ENCODE results near the gene TRIM71. TPM values are rescaled to one million over a fixed set of nuclear protein-coding genes. Genes with fewer than 3 reads are reported as not detected.

TRIM71 gene
- total RNA-seq, 4 donors from 2014 or later = not detected

DNA sequence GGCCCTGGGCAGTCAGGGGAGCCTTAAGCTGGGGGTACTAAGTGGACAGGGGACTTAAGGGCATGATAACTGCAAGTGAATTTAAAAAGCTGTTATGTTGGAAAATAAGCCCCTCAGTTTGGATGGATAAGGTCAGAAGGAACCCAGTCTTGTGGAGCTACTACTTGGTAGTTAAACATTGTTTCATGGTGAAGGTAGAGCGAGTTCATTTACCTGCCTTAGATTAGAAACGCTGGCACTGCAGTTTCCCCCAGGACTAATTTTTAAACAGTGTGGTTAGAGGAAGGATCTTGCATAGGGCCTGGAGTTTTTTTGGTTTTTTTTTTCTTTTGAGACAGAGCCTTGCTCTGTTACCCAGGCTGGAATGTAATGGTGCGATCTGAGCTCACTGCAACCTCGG is 31.2 kb downstream of the TRIM71 start:
- TF ChIP-seq, protein P1, sequence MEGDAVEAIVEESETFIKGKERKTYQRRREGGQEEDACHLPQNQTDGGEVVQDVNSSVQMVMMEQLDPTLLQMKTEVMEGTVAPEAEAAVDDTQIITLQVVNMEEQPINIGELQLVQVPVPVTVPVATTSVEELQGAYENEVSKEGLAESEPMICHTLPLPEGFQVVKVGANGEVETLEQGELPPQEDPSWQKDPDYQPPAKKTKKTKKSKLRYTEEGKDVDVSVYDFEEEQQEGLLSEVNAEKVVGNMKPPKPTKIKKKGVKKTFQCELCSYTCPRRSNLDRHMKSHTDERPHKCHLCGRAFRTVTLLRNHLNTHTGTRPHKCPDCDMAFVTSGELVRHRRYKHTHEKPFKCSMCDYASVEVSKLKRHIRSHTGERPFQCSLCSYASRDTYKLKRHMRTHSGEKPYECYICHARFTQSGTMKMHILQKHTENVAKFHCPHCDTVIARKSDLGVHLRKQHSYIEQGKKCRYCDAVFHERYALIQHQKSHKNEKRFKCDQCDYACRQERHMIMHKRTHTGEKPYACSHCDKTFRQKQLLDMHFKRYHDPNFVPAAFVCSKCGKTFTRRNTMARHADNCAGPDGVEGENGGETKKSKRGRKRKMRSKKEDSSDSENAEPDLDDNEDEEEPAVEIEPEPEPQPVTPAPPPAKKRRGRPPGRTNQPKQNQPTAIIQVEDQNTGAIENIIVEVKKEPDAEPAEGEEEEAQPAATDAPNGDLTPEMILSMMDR (IDR thresholded peaks at IDR 0.05) = no peak
- TF ChIP-seq EP300 (IDR thresholded peaks at IDR 0.05; ENCODE audit: low read depth) (no peak), POLR2A (IDR thresholded peaks at IDR 0.05) (no peak), POLR2AphosphoS5 (IDR thresholded peaks at IDR 0.05) (no peak)
- Histone ChIP-seq H3K9me3 (no peaks in the 10 kb centered on the region), H3K36me3 (no peaks in the 10 kb centered on the region), H3K4me3 (no peak overlapping the region), H3K27me3 (no peaks in the 10 kb centered on the region), H3K27ac (no peak overlapping the region), H3K4me1 (no peaks in the 10 kb centered on the region)
- WGBS, 2 donors (ENCODE audit: low coverage in 1 of 2) = 88 to 92% methylated on average over 3 to 4 of the region's 4 CpGs
- intact Hi-C loops (cut with DNase I; ENCODE audit: low total_unique reads) (no loop called here), in situ Hi-C loops (cut with MboI; ENCODE audit: low pct_ligation_motif_present in 1 of 4, low pct_unique_long_range_greater_than_20kb in 1 of 4, low sequenced_read_pairs in 3 of 4) (no loop called here)
- DNase-seq = no peak

DNA sequence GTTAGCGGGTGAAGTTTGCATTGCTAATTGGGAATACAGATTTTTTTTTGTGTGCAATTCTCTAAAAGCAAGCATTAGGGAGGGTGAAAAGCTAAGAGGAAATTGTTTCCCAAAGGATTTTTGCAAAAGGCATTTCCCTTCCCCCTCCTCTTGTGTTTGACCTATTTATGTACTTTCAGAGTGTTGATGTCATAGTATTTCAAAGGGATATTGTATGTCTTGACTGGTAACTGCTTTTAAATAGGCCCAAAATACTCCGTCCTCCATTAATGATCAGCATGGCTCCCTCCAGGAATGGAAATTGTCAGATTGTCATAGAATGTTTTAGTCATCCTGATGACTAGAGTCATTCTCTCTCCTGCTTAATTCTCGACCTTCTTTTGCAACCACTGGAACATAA is 32.4 kb downstream of the TRIM71 start:
- TF ChIP-seq, protein P1 (IDR thresholded peaks at IDR 0.05) = no peak
- no peak for TF ChIP-seq POLR2A (IDR thresholded peaks at IDR 0.05)
- TF ChIP-seq EP300 (IDR thresholded peaks at IDR 0.05; ENCODE audit: low read depth) = no peak
- TF ChIP-seq POLR2AphosphoS5 (IDR thresholded peaks at IDR 0.05) = no peak
- in situ Hi-C loops (cut with MboI; ENCODE audit: low pct_ligation_motif_present in 1 of 4, low pct_unique_long_range_greater_than_20kb in 1 of 4, low sequenced_read_pairs in 3 of 4) = no loop called here
- no peak for DNase-seq
- no peaks in the 10 kb centered on the region for H3K27me3 ChIP-seq
- no peak overlapping the region for H3K27ac ChIP-seq
- intact Hi-C loops (cut with DNase I; ENCODE audit: low total_unique reads) = no loop called here
- H3K4me1 ChIP-seq = no peaks in the 10 kb centered on the region
- no peaks in the 10 kb centered on the region for H3K9me3 ChIP-seq
- no peak overlapping the region for H3K4me3 ChIP-seq
- H3K36me3 ChIP-seq = no peaks in the 10 kb centered on the region
- 77 to 100% methylated on average over 2 to 3 of the region's 3 CpGs for WGBS, 2 donors (ENCODE audit: low coverage in 1 of 2)

DNA sequence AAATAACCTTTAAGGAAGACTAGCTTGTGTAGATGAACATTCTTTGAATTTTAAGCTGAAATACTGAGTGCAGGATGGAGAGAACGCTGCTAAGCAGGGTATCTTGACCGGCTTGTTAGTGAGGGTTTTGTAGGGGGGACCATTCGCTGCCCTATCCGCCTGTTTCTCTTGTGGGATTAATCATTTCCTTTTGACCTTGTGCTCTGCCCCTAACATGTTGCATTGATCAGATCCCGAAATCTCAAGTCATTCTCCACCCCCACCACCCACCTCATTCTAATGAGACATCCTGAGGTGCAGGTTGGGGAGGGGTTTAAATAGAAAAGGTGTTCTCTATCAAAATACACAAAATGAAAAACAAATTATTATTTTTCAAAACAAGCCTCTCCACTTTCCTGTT is 32.8 kb downstream of the TRIM71 start:
- intact Hi-C loops (cut with DNase I; ENCODE audit: low total_unique reads) (no loop called here), in situ Hi-C loops (cut with MboI; ENCODE audit: low pct_ligation_motif_present in 1 of 4, low pct_unique_long_range_greater_than_20kb in 1 of 4, low sequenced_read_pairs in 3 of 4) (no loop called here)
- no peak for DNase-seq
- Histone ChIP-seq H3K4me1 (no peaks in the 10 kb centered on the region), H3K4me3 (no peak overlapping the region), H3K27ac (no peak overlapping the region), H3K27me3 (no peaks in the 10 kb centered on the region), H3K36me3 (no peaks in the 10 kb centered on the region), H3K9me3 (no peaks in the 10 kb centered on the region)
- TF ChIP-seq POLR2A (IDR thresholded peaks at IDR 0.05) = no peak
- TF ChIP-seq, protein P1 (IDR thresholded peaks at IDR 0.05) = no peak
- TF ChIP-seq EP300 (IDR thresholded peaks at IDR 0.05; ENCODE audit: low read depth) = no peak
- no peak for TF ChIP-seq POLR2AphosphoS5 (IDR thresholded peaks at IDR 0.05)
- 79 to 88% methylated on average over 4 to 5 of the region's 5 CpGs for WGBS, 2 donors (ENCODE audit: low coverage in 1 of 2)

DNA sequence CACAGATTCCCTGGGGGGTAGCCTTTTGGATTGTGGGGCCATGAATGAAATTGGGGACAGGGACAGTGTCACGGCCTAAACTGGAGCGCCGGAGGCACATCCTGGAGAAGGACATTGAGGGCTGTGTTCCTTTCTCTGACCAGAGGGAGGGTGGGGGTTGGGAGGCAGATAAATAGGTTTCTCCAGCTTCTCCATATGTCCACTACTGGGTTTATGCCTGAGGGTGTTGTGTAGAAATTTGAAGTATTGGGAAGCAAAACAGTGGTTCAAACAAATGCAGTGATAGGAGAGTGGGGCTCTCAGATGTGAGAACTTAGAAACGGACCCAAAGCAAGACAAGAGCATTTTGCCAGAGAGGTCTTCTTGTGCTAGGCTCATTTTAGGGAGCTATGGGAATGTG is 34.3 kb downstream of the TRIM71 start:
- Histone ChIP-seq H3K27ac (no peak overlapping the region), H3K4me3 (no peak overlapping the region), H3K36me3 (no peaks in the 10 kb centered on the region), H3K27me3 (no peaks in the 10 kb centered on the region), H3K9me3 (no peaks in the 10 kb centered on the region), H3K4me1 (no peaks in the 10 kb centered on the region)
- DNase-seq = no peak
- WGBS, 2 donors (ENCODE audit: low coverage in 1 of 2) = 75 to 89% methylated on average over 1 to 4 of the region's 4 CpGs
- intact Hi-C loops (cut with DNase I; ENCODE audit: low total_unique reads) (no loop called here), in situ Hi-C loops (cut with MboI; ENCODE audit: low pct_ligation_motif_present in 1 of 4, low pct_unique_long_range_greater_than_20kb in 1 of 4, low sequenced_read_pairs in 3 of 4) (no loop called here)
- TF ChIP-seq POLR2AphosphoS5 (IDR thresholded peaks at IDR 0.05) (no peak), EP300 (IDR thresholded peaks at IDR 0.05; ENCODE audit: low read depth) (no peak), POLR2A (IDR thresholded peaks at IDR 0.05) (no peak)
- TF ChIP-seq, protein P1 (IDR thresholded peaks at IDR 0.05) = no peak

All from transverse colon (tissue), 4 donors.